ENCODE data around the gene BIRC7. TPM values are rescaled to one million over a fixed set of nuclear protein-coding genes. Genes with fewer than 3 reads are reported as not detected.

BIRC7 gene
- total RNA-seq, 2 donors from 2014 or later: not detected

DNA sequence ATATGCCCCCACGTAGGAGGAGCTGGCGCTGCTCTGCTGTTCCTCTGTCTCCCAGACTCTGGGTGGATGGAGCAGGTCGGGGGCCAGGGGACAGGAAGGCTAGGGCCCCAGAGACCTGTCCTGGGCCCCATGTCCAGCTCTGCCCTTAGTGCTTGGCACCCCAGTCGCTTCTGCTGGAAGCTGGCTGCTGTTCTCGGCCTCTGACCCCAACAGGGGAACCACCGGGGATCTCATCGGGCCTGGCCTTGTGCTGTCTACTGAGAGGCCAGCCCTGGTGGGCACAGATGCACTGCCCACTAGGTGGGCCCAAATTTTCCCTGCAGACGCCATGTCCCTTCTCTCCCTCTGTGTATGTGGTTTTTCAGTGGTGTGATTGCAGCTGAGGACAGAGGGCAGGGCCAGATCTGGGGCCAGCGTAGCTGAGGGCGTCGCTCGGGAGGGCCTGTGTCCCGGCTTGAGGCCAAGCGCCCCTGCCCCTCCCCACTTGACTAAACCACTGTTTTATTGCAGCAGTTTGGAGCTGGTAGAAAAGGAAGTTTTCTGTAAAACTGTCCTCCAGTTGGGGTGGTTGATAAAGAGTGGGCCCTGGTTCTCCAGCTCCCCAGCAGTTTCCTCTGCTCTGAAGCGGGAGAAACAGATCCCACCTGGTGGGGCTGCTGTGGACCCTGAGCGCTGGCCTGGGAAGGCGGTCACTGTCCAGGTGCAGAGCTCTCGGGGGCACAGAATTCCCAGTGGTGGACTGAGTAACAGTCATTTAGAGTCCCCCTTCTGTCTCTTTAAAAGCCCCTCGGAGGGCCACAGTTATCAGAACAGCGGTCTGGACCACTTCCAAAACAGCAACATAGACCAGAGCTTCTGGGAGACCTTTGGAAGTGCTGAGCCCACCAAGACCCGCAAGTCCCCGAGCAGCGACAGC, 51.3 kb downstream of the BIRC7 start:
- DNase-seq (ENCODE audit: low spot score): no peak
- intact Hi-C loops (cut with DNase I): no loop called here

DNA sequence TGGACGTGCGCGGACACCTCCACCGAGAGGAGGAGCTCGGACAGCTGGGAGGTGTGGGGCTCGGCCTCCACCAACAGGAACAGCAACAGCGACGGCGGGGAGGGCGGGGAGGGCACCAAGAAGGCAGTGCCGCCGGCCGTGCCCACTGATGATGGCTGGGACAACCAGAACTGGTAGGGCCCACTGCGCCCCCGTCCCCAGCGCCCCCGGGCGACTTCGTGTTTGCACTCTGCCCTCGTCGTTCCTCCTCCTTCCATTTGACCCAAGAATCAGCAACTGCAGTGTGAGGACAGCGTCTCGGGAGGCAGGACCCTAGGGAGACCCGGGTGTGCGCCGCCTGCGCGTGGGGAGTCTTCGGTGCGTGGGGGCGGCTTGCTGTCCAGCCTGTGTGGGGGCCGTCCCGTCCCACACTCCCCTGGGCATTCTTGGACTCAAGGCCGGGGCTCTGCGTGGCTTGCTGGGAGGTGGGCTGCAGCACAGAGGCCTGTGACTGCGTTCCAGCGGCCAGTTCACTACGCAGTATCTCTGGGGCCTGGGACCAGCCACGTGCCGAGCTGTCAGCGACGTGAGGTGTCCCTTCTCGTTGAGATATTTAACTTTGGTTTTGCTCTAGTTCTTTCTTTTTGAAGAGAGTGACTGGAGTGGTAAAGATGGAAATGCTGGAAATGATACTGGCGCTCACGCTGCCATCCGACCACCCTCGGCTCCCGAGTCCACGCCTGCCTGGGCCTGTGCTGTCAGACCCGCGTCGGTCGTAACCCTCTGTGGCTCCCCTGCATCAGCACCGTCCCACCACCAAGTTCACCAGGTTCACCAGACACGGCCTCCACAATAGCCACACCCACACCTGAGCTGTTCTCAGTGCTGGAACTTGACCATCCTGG, 52.2 kb downstream of the BIRC7 start:
- DNase-seq (ENCODE audit: low spot score): no peak
- intact Hi-C loops (cut with DNase I): no loop called here

DNA sequence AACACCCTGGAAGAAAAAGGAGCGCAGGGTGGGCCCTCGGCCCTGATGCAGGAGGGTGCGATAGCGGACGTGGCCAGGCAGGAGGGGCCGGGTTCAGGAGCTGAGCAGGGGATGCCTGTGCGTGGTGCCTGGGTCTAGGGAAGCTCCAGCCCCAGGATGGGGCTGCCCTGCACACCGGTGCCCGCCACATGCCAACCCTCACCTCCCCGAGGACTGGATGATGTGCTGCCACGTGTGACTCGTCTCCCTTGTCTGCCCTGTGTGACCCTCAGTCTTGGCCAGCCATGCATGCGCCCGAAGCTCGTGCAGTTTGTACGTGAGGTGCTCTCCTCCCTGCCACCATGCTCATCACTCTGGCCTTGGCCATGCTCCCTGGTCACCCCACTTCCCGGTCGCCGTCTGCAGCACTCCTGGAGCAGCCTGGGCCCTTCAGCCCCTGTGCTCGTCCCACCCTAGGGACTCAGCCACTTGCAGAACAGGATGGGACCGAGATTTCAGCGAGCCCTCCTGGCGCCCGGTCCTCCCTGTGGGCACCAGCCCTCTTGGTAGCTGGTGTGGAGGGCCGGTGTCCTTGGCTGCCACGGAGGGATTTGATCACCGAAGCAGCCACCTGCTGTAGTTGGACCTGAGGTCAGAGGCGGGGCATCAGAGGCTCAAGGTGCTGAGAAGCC, 53.0 kb downstream of the BIRC7 start:
- intact Hi-C loops (cut with DNase I): no loop called here
- no peak for DNase-seq (ENCODE audit: low spot score)

DNA sequence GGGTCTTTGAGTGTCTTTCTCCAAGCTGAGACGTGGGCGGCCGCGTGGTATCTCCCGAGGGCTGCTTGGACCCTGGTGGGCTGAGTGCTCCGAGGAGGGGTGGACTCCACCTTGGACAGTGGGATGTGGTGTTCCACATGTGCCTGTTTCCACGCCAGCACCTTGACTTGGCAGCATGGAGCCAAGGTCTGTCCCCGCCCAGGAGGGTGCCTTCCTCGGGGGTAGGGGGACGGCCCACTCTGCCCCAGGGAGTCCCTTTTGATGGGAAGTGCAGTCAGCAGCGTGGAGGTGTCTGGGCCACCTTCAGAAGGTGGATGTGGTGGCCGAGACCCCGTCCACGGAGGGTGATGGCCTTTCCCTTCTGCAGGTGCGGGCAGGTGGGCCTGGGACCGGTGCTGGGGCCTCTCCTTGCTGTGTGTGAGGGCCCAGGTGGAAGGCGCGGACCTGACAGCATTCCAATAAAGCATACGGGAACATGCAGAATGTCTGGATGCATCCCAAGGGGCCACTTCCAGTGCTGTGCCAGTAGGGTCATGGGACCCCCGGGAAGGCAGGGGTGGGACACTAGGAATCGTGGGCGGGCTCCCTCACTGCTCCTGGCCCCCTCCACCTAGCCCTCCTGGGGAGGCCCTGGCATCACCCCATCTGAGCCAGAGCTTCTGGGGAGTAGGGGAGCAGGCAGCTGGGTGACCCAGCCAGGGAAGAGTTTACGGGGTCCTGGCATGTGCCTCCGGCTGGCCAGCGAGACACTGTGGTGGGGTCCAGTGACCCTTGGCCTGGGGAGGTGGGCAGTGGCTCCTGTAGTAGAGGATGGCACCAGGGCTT, 53.8 kb downstream of the BIRC7 start:
- DNase-seq (ENCODE audit: low spot score): no peak
- intact Hi-C loops (cut with DNase I): no loop called here

Small RNAs within 50 kb of the gene (microRNA-seq; reads per million reads assigned to microRNA genes)
- gene MIR3196 (ENCODE audit: borderline microRNAs expressed in 2 of 2) (0 reads per million in 2 donors), gene MIR4326 (ENCODE audit: borderline microRNAs expressed in 2 of 2) (0.52 to 0.65 reads per million in 2 donors)

Other genes with a start within 250 kb of the BIRC7 start
- gene BHLHE23, start 228.9 kb upstream of the BIRC7 start, total RNA-seq: not detected
- gene YTHDF1, start 19.8 kb upstream of the BIRC7 start, total RNA-seq: 10 to 100 TPM; 25.2 to 25.7 TPM
- gene NKAIN4, start 18.6 kb downstream of the BIRC7 start, total RNA-seq: not detected
- gene ARFGAP1, start 36.9 kb downstream of the BIRC7 start, total RNA-seq: 10 to 100 TPM; 58.6 to 62.6 TPM
- gene COL20A1, start 57.3 kb downstream of the BIRC7 start, total RNA-seq: under 1 TPM in 1 of 2 donors, not detected in 1; 0.14 TPM
- not detected for gene CHRNA4, start 125.4 kb downstream of the BIRC7 start, total RNA-seq
- gene KCNQ2, start 236.8 kb downstream of the BIRC7 start, total RNA-seq: not detected